Smooth muscle cell (in vitro differentiated cells): ENCODE results near the gene PTPRM. TPM values are rescaled to one million over a fixed set of nuclear protein-coding genes. Genes with fewer than 3 reads are reported as not detected.
A peak's percentile ranks its signal among the peaks of the same experiment; 100 is the strongest.

Source experiments
- DNase-seq: peaks from one replicate; lab custom pipeline; 2025; ENCODE audit not compliant: unreplicated experiment; lab: John Stamatoyannopoulos, UW
- H2AFZ ChIP-seq: fragments of 200-600 bp; sonication (generic); 2 replicates; pipeline ENCODE4 v1.6.0; 2016; ENCODE audit warnings: antibody characterized with exemption, low read depth, mild to moderate bottlenecking
- H3F3A ChIP-seq: fragments of 200-600 bp; sonication (generic); 2 replicates; pipeline ENCODE4 v1.6.0; 2017; ENCODE audit warnings: antibody characterized with exemption, low read depth
- H3K27ac ChIP-seq: fragments of 200-600 bp; sonication (generic); 2 replicates; pipeline ENCODE4 v1.5.1; 2016; ENCODE audit warnings: low read depth, mild to moderate bottlenecking
- H3K27me3 ChIP-seq: fragments of 200-600 bp; sonication (generic); 2 replicates; pipeline ENCODE4 v1.6.1; 2016; ENCODE audit warnings: low read depth, mild to moderate bottlenecking
- H3K36me3 ChIP-seq: fragments of 200-600 bp; sonication (generic); 2 replicates; pipeline ENCODE4 v1.5.1; 2016; ENCODE audit warnings: low read depth
- H3K4me1 ChIP-seq: fragments of 200-600 bp; sonication (generic); 2 replicates; pipeline ENCODE4 v1.5.1; 2016; ENCODE audit warnings: low read depth
- H3K4me2 ChIP-seq: fragments of 200-600 bp; sonication (generic); 2 replicates; pipeline ENCODE4 v1.6.0; 2016; ENCODE audit warnings: mild to moderate bottlenecking
- H3K4me3 ChIP-seq: fragments of 200-600 bp; sonication (generic); 2 replicates; pipeline ENCODE4 v1.5.1; 2016; ENCODE audit warnings: mild to moderate bottlenecking
- H3K79me2 ChIP-seq: fragments of 200-600 bp; sonication (generic); 2 replicates; pipeline ENCODE4 v1.6.0; 2016; ENCODE audit warnings: low read depth, mild to moderate bottlenecking
- H3K9ac ChIP-seq: fragments of 200-600 bp; sonication (generic); 2 replicates; pipeline ENCODE4 v1.6.0; 2016; ENCODE audit warnings: low read depth
- H3K9me3 ChIP-seq: fragments of 200-600 bp; sonication (generic); replicated peaks from 2 replicates; pipeline ENCODE4 v1.5.1; 2016; ENCODE audit warnings: low read depth
- H4K20me1 ChIP-seq: fragments of 200-600 bp; sonication (generic); 2 replicates; pipeline ENCODE4 v1.6.0; 2016; ENCODE audit warnings: low read depth
- CTCF ChIP-seq: fragments of 200-600 bp; sonication (generic); IDR thresholded peaks from 2 replicates; pipeline ENCODE4 v1.5.1; 2017; ENCODE audit warnings: borderline replicate concordance, mild to moderate bottlenecking, antibody characterized with exemption; ENCODE audit not compliant: insufficient read depth, poor library complexity, severe bottlenecking
- WGBS: methylation state at CpG from one replicate; pipeline ENCODE4 v1.1.7; 2016; ENCODE audit warnings: low lambda C conversion rate; 5-methylcytosine and 5-hydroxymethylcytosine counted together
- polyA plus RNA-seq: library from polyadenylated mRNA; unstranded; fragments of >200 nt; fragmentation: Nextera tagmentation; extraction: Ambion mirVana; gene quantifications from 2 replicates; pipeline ENCODE4 v1.2.1, GENCODE V29; 2016
- total RNA-seq: library from RNA; depleted of rRNA; stranded (reverse); fragments of >200 nt; gene quantifications from 2 replicates; pipeline ENCODE4 v1.2.3, GENCODE V29; 2014

Gene PTPRM
- total and polyA plus RNA-seq, 2 experiments from 2014 or later = 57.5 to 115 TPM

- Histone ChIP-seq H2AFZ (no peak overlapping the region), H3K4me2 (peak overlapping the region; percentile 45), H3K9ac (no peak overlapping the region), H3K27ac (peak overlapping the region; percentile 25), H3K9me3 (peaks cover 9% of the 10 kb centered on the region), H3K27me3 (no peaks in the 10 kb centered on the region), H3K4me1 (peaks cover 22% of the 10 kb centered on the region), H4K20me1 (peaks cover 84% of the 10 kb centered on the region), H3F3A (no peaks in the 10 kb centered on the region), H3K36me3 (no peaks in the 10 kb centered on the region), H3K79me2 (peaks cover 50% of the 10 kb centered on the region), H3K4me3 (no peak overlapping the region)
- DNase-seq = no peak
- no peak for TF ChIP-seq CTCF
- 0% methylated on average over 2 of the region's 2 CpGs for WGBS
These were observed 182.4 kb downstream of the PTPRM start for GRCh38 chr18:7749510-7749981.

GRCh38 chr18:7750095-7750663, 183.1 kb downstream of the PTPRM start:
- Histone ChIP-seq H3K4me3 (no peak overlapping the region), H3K27me3 (no peaks in the 10 kb centered on the region), H3K36me3 (no peaks in the 10 kb centered on the region), H2AFZ (no peak overlapping the region), H3K4me1 (peaks cover 28% of the 10 kb centered on the region), H3F3A (no peaks in the 10 kb centered on the region), H3K9me3 (peaks cover 9% of the 10 kb centered on the region), H3K9ac (no peak overlapping the region), H4K20me1 (peaks cover 88% of the 10 kb centered on the region), H3K27ac (peak overlapping the region; percentile 25), H3K79me2 (peaks cover 53% of the 10 kb centered on the region), H3K4me2 (peak overlapping the region; percentile 45)
- no peak for DNase-seq
- 40% methylated on average over 6 of the region's 6 CpGs for WGBS
- no peak for TF ChIP-seq CTCF

- Histone ChIP-seq H4K20me1 (peaks cover 96% of the 10 kb centered on the region), H3K27me3 (no peaks in the 10 kb centered on the region), H3K4me2 (no peak overlapping the region), H3K27ac (no peak overlapping the region), H3K9me3 (peaks cover 1% of the 10 kb centered on the region), H3F3A (no peaks in the 10 kb centered on the region), H3K9ac (no peak overlapping the region), H3K4me1 (peaks cover 30% of the 10 kb centered on the region), H3K4me3 (no peak overlapping the region), H3K36me3 (no peaks in the 10 kb centered on the region), H2AFZ (no peak overlapping the region), H3K79me2 (peaks cover 50% of the 10 kb centered on the region)
- 68% methylated on average over 5 of the region's 5 CpGs for WGBS
- no peak for TF ChIP-seq CTCF
- no peak for DNase-seq
These were observed 183.8 kb downstream of the PTPRM start for GRCh38 chr18:7750966-7751365.

- peak overlapping the region; percentile 63 for H3K4me2 ChIP-seq
- no peak for TF ChIP-seq CTCF
- no peak for DNase-seq
- H2AFZ ChIP-seq = no peak overlapping the region
- peak overlapping the region; percentile 55 for H3K27ac ChIP-seq
- no peaks in the 10 kb centered on the region for H3K27me3 ChIP-seq
- H3K9ac ChIP-seq = peak overlapping the region; percentile 14
- H3K4me1 ChIP-seq = peaks cover 22% of the 10 kb centered on the region
- H4K20me1 ChIP-seq = peaks cover 99% of the 10 kb centered on the region
- no peaks in the 10 kb centered on the region for H3K36me3 ChIP-seq
- H3K4me3 ChIP-seq = no peak overlapping the region
- 94% methylated on average over 1 of the region's 1 CpG for WGBS
- H3K9me3 ChIP-seq = no peaks in the 10 kb centered on the region
- H3K79me2 ChIP-seq = peaks cover 33% of the 10 kb centered on the region
- H3F3A ChIP-seq = no peaks in the 10 kb centered on the region
These were observed 187.1 kb downstream of the PTPRM start for GRCh38 chr18:7754258-7754657.
